ENCODE measurements around the gene MEST.
"Not testable (repeated sequence)": the region's sequence is repeated elsewhere in the genome, so short reads cannot be mapped to it uniquely, and the experiment has no call there.

The MEST gene

DNA sequence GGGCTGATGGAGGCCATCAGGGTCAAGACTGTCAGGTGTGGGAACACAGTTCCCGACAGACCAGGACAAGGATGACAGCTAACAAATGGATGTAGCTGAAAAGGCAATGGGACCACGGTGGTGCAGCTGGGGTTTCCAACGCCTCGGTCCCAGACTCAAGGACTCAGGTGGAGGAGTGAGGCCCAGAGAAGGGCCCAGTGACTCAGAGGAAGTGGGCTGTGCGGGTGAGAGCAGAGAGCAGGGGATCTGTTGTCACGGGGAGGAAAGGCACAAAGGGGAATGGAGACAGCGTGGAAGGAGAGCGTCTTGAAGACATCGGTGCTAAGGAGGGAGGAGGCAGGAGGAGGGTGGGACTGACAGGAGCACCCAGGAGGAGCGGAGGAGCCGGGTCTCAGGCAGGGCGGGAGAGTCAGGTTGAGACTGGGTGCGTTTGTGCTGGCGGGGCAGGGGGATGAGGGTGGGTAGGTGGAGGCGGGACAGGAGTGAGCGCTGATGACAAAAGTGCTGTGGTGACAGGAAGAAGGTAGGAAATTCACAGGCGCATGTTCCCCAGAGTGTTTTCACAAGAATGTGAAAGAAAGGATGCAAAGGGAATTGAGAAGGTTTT, 31.7 kb downstream of the MEST start:
- DNase-seq (ENCODE audit: low read depth), result not testable (repeated sequence)

- DNase-seq (ENCODE audit: low read depth), result no peak
Observed at GRCh38 chr7:130524628-130525027, 32.7 kb downstream of the MEST start.

DNA sequence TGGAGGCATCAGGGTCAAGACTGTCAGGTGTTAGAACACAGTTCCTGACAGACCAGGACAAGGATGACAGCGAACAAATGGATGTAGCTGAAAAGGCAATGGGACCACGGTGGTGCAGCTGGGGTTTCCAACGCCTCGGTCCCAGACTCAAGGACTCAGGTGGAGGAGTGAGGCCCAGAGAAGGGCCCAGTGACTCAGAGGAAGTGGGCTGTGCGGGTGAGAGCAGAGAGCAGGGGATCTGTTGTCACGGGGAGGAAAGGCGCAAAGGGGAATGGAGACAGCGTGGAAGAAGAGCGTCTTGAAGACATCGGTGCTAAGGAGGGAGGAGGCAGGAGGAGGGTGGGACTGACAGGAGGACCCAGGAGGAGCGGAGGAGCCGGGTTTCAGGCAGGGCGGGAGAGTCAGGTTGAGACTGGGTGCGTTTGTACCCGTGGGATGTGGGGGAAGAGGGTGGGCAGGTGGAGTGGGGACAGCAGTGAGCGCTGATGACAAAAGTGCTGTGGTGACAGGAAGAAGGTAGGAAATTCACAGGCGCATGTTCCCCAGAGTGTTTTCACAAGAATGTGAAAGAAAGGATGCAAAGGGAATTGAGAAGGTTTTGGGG, 36.0 kb downstream of the MEST start:
- not testable (repeated sequence) for DNase-seq (ENCODE audit: low read depth)

GRCh38 chr7:130529417-130529816, 37.5 kb downstream of the MEST start:
- no peak for DNase-seq (ENCODE audit: low read depth)

DNA sequence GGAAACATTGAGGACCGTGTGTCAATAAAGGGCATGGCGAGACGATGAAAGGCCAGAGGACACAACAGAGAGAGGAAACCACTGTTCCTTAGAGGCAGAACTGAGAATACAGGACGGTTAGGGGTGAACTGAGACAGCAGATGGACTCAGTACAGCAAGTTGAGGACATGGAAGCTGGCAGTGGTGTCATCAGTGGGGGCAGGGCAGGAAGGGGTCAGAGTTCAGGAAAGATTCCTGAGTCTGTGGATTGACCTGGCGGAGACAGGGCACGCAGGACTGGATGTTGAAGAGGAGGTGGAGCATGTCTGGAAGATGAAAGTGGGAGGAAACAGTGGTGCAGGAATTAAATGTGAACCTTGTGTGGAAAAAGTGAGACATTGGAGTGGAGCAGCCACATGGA, 46.0 kb downstream of the MEST start:
- not testable (repeated sequence) for DNase-seq (ENCODE audit: low read depth)

GRCh38 chr7:130541287-130541686, 49.4 kb downstream of the MEST start:
- DNase-seq (ENCODE audit: low read depth), result not testable (repeated sequence)

- DNase-seq (ENCODE audit: low read depth), result not testable (repeated sequence)
Observed at GRCh38 chr7:130542297-130542696, 50.4 kb downstream of the MEST start.

GRCh38 chr7:130543487-130544010, 51.7 kb downstream of the MEST start:
- DNase-seq (ENCODE audit: low read depth), result no peak

GRCh38 chr7:130544356-130544755, 52.5 kb downstream of the MEST start:
- DNase-seq (ENCODE audit: low read depth), result no peak

GRCh38 chr7:130553398-130554029, 61.6 kb downstream of the MEST start:
- DNase-seq (ENCODE audit: low read depth), result no peak

DNA sequence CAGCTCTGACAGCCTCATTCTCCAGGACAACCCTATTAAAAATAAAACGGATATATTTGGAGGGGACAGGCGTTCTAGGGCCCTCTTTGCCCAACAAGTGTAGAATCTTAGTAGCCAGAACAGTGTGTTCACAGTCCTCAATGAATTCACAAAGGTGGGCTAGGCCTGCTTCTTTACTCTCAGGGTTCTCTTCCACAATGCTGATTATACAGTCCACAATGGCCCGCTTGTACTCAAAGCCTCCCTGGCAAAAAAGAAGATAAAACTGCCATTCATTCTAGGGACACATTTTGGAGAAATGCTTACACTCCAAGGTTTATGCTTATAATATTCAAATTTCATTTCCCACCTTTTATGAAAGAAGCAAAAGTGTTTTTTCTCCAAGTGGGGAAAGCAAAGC, 62.6 kb downstream of the MEST start:
- no peak for DNase-seq (ENCODE audit: low read depth)

Measured in non-pigmented ciliary epithelial cell (primary cell).